ENCODE data around the gene ZBTB7C.

Gene ZBTB7C

DNA sequence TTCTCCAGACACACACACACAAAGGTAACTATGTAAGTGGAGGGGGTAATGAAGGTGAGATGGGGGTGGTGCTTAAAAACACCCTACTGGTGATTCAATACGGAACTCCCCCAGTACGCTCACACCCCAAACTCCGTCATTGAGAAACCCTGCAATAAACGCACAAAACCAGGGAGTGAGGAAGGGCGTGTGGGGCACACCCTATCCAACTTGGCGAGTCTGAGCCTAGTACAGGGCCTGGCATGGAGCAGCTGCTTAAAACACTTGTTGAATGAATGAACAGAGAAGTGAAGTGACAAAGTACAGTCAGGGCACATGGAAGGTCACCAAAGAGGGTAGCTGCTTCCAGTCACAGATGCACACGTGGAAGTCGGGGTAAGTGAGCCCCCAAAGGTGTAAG is 331.9 kb downstream of the ZBTB7C start:
- no peak for DNase-seq

DNA sequence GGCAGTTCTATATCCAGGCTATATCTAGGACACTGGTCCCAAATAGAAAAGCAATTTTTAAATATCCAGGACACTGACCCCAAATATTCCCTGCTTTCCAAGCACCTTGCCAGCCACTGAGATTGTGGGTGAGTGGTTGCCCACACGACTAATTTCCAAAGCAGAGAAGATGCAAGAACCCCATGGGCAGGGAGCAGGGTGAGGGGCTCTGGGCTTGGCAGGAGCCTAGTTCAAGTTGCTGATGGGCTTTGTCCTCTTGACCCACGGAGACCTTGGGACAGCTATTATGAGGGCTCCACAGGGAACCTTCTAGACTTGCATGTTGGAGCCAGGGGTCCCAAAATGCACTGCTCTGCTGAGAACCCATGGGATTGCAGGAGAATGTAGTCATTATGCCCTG is 332.7 kb downstream of the ZBTB7C start:
- DNase-seq = no peak

DNA sequence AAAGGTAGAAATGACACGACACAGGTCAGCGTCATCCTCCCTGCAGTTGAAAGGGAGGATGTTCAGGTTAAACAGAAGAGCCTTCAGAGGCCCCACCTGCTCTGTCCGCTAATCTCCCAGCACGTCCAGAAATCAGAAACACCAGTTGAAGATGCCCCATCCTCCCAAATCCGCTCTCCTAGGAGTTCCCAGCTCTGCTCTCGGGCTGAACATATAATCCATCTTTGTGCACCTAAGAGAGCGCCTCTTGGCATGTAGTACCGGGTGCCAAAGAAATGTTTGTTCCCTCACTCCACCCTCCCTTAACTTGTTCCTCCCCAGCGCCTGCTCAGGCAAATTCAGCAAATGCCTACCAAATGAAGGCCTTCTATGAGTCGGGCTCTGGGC is 333.5 kb downstream of the ZBTB7C start:
- DNase-seq = no peak

DNA sequence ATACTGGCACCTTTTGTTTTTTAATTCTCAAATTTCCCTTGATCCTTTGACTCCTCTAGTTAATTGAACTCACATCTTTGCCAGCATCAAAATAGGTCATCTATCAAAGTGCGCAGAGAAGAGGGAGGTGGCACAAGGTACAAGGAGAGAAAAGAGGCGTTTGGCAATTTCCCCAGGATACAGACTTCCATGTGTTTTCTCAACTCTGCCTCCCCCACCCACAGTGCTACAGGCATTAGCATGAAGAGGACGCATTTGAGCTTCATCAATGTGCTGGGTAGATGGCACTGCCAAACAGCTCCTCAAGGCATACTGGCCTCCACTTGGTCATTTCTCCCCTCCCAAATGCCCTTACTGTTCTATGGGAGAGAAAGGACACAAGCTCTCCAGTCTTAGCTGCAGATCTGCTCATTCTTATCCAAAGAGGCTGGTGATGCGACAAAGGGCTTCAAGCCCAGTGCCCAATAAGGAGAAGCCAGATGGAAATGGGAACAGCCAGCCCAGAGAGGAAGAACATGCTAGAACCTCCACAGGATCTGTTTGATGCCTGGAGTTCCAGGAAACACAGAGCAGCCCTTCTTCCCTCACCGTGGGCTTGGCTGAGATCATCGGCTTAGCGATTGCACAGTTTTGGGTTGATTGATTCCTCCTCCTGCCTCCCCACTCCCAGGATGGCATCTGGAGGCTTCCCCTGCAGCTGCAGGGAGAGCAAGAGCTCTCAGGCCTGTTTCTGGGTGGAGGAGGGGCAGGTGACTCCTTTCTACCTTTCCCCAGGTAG is 334.1 kb downstream of the ZBTB7C start:
- DNase-seq = no peak

DNA sequence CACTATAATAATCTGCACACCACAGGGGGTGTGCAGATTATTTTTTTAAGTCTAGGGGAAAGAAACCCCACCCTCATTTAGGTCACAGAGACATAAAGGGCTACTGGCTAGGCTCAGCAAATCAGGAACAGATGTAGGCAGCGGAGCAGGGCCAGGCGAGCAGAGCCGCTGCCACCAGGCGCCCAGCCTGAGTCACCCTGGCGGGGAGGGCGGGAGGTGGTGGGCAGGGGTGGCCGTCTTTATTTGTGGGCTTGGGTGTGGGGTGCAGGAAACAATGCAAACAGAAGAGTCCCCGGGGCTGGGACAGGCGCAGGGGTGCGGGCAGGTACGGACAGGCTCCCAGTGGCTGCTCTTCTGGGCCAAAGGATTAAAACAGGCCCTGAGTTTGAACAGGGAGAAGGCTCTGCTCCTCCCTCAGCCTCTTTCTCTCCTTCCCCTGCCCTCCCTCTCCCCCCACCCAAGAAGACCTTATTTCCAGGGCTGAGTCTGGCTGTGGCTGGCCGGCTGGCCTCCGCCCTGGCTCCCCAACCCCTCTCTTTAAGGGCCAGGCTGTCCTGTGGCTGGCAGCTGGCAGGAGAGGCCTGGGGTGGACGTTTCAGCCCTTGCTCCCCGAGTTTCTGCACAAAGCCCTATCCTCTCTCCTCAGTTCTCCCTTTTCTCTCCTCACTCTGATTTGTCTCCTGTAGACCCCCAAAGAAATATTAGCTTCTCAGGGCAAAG is 335.8 kb downstream of the ZBTB7C start:
- no peak for DNase-seq

DNA sequence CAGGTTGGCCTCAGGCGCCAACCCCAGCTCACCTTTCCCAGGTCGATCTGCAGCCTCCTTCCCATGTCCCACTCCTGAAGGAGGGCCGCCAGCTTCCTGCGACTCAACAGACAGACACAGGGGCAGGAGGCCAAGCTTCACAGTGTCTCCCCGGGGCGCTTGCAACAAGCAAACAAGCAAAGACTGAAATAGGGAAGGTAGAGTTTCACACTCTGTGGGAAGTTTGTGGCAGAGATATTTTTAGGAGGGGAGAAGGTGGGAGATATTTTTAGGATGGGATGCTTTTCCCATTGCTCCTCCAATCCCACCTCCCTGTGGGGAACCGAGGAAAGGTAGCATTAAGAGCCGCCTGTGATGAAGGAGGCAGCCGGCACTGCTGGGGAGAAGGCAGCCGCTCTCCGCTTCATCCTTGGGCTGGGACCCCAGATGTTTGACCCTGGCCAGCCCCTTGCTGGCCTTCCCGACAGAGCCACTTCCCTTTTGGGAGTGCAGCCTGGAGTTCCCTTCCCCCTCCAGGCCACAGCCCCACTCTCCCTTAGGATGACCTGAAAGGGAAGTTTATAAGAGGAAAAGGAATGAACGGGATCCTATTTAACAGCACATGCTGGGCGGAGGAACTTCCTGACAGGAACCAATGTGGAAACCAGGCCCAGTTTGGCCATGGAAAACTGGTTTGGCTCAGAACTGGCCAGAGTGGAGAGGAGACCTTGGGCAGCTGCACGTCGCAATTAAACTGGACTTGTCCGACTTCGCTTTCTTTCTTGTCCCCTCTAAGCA is 336.6 kb downstream of the ZBTB7C start:
- DNase-seq = no peak

DNA sequence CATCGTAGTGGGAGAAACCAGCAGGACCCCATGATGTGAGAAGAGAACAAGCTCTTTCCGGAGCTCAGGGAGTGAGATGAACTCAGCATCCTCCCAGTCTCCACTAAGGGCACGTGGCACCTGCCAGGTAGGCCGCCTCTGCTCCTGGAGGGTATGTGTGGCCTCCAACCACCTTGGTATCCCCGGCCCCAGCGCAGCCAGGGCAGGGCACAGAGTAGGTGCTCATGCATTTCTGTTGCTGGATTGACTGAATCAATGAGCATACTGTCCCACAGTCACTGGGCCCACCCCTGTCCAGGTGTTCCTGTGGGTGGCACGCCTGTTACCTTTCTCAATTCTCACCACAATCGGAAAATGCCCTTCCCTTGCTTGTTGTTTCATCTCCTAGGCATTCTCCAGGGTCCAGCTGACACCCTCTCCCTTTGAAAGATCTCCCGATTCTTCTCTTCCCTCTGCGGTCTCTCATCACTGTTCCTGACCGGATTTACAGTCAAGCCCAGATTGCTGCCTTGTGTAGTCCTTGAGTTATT is 340.2 kb downstream of the ZBTB7C start:
- DNase-seq = no peak

DNA sequence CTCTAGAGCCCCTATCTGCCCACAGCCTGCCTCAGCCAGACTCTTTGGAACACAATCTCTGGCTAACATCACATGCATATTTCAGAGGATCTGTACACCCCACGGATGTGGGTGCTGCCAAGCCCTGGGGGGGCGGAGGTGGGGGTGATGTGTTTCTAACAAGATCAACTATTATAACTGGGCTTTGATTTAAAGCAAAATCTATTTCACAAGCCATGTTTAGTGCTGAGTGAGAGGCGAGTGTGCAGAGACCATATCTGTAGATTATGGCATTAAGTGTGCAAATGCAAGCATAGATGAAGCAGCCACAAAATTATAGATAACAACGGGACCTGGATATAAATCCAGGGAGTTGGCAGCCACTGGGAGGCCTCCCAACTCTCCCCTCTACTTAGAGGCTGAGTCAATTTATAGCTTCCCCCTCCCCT is 342.9 kb downstream of the ZBTB7C start:
- DNase-seq = no peak

DNA sequence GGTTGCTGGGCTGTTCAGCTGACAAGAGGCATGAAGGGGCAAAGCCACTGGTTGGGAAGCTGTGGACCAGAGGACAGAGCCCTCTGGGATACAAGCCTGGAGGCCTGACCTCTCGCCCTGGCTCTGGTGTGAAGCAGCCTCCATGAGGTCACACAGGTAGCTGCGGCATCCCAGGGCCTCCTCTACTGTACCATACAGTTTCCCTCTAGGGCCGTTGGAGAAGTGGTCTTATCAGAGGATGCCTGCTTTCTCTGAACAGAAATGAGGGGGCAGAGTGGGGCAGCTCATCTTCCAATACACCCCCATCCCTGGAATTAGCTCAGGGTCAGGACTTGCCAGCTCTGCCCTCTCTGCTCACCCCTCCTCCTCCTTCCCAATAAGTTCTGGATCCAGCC is 343.6 kb downstream of the ZBTB7C start:
- DNase-seq = no peak

DNA sequence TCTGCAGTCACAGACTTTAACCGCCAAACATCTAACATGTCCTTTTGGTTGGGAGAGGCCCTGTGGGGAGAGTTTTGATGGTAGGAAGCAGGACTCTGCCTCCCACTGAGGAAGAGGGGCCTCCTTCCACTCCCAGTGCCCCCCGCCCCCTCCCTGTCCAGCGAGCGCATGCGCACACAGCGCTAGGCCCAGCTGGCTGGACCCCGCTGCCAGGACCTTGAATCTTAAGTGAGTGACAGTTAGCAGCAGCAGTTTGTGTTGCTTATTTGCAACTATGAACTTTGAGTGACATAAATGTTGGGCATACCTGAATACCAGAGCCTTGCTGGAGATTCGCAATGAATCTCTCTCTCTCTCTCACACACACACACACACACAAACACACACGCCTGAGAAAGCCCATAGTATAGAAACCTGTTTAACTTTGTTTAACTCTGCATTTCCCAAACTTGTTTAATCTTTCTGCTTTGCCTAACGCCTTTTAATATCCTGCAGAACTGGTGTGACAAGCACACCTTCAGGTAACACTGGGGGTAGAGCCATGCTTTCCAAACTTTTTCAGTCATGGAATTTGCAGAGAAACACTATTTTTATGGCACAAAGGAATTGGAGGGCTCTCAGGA is 344.1 kb downstream of the ZBTB7C start:
- DNase-seq = no peak

DNA sequence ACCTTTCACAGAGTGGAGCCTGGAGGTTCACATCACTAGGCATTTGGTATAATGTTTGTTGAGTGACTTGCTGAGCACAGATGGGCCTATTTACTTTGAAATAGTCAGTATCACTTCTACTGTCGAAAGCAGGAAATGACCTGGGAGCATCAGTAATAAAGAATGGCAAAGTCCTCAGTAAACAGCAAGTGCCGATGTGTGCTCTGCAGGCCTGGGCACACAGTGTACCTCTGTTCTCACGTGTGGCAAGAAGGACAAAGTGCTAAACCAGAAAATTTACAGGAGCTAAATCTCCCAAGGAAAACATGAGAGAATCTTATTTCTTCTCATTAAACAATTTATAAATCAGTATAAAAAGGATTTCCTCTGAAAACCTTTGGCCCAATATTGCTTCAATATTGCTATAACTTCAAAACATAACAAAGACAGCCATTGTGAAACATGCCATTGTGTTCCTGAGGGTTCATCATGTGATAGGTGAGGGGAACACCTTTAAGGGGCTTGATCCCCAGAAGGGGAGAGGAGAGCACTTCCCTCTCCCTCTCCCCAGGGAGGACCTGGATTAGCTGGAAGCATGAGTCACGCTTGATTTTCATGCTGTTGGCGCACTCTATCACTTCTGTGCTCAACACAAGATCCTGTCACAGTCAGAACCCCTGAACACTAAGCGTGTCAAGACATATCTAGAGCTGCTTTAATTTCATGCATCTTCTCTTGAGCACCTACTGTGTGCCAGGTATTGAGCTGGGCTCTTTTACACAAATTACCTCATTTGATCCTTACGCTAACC is 347.2 kb downstream of the ZBTB7C start:
- DNase-seq = no peak

DNA sequence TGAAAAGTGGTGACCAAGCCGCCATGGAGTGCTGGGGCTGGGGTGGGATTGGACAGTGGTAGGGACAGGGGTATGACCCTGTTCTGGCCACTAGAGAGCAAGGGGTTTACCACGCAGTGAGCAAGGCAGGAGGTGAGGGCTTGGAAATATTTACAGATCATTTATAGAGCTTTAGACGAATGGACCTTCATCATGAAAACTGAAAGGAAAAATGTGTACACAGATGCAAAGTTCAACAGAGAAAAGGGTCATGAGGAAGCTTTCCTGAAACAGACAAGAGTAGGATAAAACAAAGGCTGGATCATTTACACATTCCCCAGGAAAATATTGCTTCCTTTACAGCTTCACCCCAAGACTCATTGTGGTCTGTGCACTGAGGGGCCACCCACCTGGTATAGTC is 348.2 kb downstream of the ZBTB7C start:
- DNase-seq = no peak

DNA sequence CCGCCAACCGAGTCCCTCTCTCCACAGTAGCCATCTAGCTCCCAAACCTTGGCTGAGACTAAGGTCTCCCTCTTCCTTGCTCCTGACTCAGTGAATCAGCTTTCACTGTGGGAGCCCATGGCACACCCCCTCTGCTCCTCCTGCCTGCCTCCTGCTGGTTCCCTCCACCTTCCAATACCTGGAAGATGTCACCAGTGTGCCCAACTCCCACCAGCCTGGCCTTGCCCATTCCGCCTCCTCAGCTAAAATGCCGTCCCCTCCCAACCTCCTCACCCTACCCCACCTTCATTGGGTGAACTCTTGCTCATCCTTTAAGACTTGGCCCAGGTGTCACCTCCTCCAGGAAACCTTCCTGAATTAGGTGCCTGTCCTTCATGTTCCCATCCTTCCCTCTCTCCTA is 348.8 kb downstream of the ZBTB7C start:
- no peak for DNase-seq

DNA sequence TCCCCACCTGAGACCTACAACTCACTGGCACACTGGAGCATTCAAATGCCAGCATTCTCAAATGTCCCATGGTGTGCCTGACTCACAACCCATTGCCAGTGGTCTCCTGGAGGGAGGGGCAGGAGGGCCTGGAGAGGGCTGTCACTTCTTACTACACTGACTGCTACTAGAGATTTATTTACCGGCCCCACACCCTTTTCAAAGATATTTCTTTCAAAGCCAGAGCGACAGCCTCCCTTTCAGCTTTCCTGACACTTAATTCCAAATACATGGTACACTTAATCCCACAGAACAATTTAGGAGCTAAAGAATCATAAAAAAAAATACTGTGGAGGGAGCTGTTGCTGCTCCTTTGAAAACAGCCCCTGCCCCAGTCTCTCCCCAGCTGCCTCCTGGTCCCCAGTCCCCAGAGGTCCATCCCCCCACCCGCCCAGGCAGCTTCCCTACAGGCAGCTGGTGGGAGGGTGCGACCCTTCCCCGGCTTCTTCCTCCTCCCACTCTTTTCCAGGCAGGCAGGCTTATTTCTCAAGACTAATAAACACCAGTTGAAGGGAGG is 349.6 kb downstream of the ZBTB7C start:
- no peak for DNase-seq

DNA sequence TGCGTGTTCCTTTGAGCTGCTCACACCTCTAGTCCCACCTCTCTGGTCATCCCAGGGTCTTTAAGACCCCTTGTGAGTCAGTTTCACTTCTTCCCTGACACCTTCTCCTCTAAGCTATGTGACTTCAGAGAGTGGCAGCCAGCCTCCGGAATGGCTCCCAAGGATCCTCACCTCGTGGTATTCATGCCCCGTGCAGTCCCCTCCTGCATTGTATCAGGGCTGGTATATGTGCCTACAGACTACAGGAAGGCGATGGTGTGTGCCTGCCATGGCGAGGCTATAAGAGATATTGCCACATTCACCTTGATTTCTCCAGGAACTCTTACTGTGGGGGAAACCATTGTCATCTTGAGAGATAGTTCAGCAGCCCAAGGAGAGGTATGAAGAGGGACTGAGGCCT is 350.7 kb downstream of the ZBTB7C start:
- DNase-seq = no peak

DNA sequence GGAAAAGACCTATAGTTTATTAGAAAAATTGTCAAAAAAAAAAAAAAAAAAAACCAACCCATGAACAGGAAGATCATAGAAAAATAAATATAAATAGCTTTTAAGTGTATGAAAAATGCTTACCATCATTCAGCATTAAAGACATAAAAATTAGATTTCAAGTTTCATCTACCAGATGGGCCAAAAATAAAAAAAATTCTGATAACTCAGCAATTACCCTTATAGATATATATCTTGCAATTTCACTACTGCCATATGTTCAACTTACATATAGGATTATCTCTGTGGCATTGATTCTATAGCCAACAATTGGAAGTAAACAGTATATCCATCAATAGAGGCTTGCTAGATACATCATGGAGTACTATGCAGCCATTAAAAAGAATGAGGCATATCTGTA is 352.2 kb downstream of the ZBTB7C start:
- no peak for DNase-seq

DNA sequence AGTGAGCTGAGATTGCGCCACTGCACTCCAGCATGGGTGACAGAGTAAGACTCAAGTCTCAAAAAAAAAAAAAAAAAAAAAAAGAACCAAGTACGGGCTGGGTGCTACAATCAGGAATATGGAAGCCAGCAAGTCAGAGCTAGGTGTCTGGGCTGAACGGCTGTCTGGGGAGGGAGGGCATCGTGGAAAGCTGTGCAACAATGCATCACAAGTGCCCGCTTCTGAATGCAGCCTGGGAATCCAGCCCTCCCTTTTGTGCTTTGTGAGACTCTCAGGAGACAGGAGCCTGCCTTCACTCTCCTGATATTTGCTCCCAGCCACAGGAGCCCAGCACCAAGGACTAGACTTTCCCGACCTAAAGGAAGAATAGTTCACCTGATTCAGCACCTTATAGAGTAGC is 353.8 kb downstream of the ZBTB7C start:
- DNase-seq = no peak

DNA sequence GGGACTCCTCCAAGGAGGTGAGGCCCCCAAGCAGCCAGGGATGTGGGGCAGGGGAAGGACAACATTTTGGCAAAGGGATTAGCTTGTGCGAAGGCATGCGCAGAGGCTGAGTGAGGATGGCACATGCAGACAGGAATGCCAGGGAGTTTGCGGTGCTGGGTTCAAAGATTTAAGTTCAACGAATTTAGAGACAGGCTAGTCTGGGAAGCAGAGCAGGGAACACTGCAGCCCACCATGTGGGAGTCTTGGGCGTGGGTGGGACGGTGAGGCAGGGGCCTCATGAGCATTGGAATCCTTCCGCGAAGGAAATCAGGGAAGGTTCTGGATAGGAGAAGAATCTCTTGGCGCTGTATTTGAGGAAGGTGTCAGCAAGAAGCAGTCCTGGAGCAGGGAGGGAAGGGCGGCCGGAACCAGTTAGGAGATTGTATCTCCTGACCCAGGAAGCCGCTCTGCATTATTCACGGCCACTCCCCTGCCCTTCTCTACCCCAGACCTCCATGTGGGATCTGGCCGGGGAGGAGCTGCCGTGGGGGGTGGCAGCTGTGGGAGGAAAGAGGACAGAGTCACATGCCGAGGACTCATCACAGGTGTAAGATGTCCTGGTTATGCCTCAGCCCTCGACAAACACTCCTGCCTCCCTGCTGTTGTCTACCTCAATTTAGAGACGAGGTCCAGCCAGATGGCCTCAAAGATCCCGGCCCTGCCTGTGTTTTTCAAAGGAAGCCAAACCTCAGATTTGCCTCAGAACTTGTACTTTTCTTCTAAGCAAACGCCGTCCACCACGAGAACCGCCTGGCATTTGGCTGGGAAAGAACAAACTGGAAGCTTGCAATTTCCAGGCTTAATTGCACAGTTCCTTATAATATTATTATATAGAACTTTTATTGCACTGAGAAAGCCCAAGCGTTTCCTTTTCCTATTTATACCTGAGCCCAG is 355.0 kb downstream of the ZBTB7C start:
- DNase-seq = no peak

DNA sequence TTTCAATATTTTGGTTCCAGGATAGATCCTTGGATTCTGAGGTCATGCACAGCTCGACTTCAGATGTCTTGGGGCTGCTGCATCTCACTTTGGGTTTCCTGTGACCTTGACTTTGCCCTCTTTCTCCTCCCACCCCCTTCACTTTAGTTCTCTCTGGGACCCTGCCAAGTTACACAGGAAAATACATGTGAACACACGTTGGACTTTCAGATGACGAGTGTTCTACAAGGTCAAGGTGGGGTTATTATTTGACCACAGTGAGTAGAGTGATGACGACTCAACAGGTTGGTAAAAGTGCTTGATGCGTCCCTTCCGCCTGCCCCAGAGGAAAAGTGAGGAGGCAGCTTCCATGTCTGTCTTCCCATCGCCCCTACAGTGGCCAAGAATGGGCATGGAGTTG is 356.3 kb downstream of the ZBTB7C start:
- no peak for DNase-seq

DNA sequence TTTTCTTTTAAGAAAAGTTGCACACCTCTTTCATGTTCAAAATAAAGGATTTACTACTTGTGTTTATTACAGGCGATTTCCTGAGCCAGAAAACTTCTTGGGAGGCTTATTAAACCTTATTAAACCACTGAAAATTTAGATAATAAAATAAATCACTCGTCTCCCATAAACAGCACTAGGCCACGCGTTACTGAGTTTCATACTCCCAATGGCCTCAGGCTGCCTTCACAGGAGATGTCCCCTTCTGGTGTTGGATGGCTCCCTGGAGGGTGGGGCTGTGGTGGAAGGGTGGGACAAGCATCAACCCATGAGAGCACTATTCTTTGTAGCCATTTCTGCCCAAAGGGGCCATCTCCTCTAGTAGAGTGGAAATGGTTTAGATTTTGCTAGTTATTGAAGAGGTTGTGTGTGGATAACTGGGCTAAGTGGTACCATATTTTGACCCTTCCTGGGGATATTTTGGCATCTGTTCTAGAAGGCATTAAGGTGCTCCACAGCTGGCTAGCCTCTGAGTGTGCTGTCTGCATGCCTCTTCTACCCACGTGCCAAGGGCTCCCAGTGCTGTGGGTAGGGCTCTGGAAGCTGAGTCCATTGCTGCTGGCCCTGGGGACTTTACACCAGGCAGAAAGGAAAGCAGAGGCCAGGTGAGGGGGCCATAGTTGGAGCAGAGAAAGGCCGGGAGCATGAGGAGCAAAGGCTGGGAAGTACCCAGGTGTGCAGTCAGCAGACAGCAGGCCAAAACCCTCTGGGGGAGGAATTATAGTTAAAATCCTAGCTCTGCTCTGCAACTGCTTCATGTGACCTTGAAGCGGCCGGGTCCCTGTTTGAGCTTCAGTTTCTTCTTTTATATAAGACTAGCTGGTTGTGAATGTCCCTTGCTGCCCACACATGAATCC is 357.0 kb downstream of the ZBTB7C start:
- DNase-seq = no peak
